ENCODE results near the gene TBRG1.

DNA sequence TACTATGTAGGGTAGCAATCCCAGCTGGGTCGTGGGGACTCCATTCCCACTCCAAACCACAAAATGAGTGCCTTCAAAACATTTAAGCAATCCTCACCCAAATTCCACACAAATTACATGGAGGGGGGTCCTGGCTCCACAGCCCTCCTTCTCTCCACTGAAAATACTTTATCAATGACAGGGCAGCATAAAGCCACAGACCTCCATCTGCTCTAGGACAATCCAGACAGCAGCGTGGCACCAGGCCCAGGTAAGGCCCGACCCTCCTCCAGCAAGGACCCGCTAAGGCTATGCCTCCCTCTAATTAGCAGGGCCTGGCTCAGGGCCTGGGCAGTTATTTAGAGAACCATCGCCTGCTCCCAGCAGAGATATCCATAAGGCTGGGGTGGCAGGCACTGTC, 11.6 kb upstream of the TBRG1 start, which contains the start of gene PANX3:
- TF ChIP-seq, protein P1, sequence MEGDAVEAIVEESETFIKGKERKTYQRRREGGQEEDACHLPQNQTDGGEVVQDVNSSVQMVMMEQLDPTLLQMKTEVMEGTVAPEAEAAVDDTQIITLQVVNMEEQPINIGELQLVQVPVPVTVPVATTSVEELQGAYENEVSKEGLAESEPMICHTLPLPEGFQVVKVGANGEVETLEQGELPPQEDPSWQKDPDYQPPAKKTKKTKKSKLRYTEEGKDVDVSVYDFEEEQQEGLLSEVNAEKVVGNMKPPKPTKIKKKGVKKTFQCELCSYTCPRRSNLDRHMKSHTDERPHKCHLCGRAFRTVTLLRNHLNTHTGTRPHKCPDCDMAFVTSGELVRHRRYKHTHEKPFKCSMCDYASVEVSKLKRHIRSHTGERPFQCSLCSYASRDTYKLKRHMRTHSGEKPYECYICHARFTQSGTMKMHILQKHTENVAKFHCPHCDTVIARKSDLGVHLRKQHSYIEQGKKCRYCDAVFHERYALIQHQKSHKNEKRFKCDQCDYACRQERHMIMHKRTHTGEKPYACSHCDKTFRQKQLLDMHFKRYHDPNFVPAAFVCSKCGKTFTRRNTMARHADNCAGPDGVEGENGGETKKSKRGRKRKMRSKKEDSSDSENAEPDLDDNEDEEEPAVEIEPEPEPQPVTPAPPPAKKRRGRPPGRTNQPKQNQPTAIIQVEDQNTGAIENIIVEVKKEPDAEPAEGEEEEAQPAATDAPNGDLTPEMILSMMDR (IDR thresholded peaks at IDR 0.05), result no peak
- TF ChIP-seq POLR2AphosphoS5 (IDR thresholded peaks at IDR 0.05), result no peak
